ENCODE results near the gene RHOBTB3.
"Not testable (repeated sequence)": the region's sequence is repeated elsewhere in the genome, so short reads cannot be mapped to it uniquely, and the experiment has no call there.

RHOBTB3 gene

GRCh38 chr5:95799191-95799835, 68.2 kb downstream of the RHOBTB3 start:
- DNase-seq (ENCODE audit: low read depth in 3 of 3): no peak

- DNase-seq (ENCODE audit: low read depth in 3 of 3): no peak
These were observed 69.4 kb downstream of the RHOBTB3 start for GRCh38 chr5:95800553-95800952.

GRCh38 chr5:95801532-95801931, 70.4 kb downstream of the RHOBTB3 start:
- no peak for DNase-seq (ENCODE audit: low read depth in 3 of 3)

GRCh38 chr5:95801961-95802360, 70.8 kb downstream of the RHOBTB3 start:
- no peak for DNase-seq (ENCODE audit: low read depth in 3 of 3)

GRCh38 chr5:95803271-95804148, 72.4 kb downstream of the RHOBTB3 start:
- DNase-seq (ENCODE audit: low read depth in 3 of 3): no peak

GRCh38 chr5:95804736-95805539, 73.8 kb downstream of the RHOBTB3 start:
- no peak for DNase-seq (ENCODE audit: low read depth in 3 of 3)

- DNase-seq (ENCODE audit: low read depth in 3 of 3): no peak
These were observed 75.6 kb downstream of the RHOBTB3 start for GRCh38 chr5:95806687-95807086.

GRCh38 chr5:95808013-95808685, 77.0 kb downstream of the RHOBTB3 start:
- no peak for DNase-seq (ENCODE audit: low read depth in 3 of 3)

GRCh38 chr5:95808686-95809413, 77.7 kb downstream of the RHOBTB3 start:
- peak in 2 of 3 experiments; percentile 50 for DNase-seq (ENCODE audit: low read depth in 3 of 3)

- DNase-seq (ENCODE audit: low read depth in 3 of 3): no peak
These were observed 78.4 kb downstream of the RHOBTB3 start for GRCh38 chr5:95809414-95809960.

- no peak for DNase-seq (ENCODE audit: low read depth in 3 of 3)
These were observed 79.4 kb downstream of the RHOBTB3 start for GRCh38 chr5:95810305-95811125.

- DNase-seq (ENCODE audit: low read depth in 3 of 3): not testable (repeated sequence)
These were observed 79.9 kb downstream of the RHOBTB3 start for GRCh38 chr5:95811126-95811423.

- DNase-seq (ENCODE audit: low read depth in 3 of 3): not testable (repeated sequence)
These were observed 80.4 kb downstream of the RHOBTB3 start for GRCh38 chr5:95811461-95812073.

- DNase-seq (ENCODE audit: low read depth in 3 of 3): no peak
These were observed 80.9 kb downstream of the RHOBTB3 start for GRCh38 chr5:95812074-95812471.

- DNase-seq (ENCODE audit: low read depth in 3 of 3): not testable (repeated sequence)
These were observed 81.9 kb downstream of the RHOBTB3 start for GRCh38 chr5:95813035-95813434.

GRCh38 chr5:95815155-95815729, 84.1 kb downstream of the RHOBTB3 start:
- no peak for DNase-seq (ENCODE audit: low read depth in 3 of 3)

- DNase-seq (ENCODE audit: low read depth in 3 of 3): no peak
These were observed 85.2 kb downstream of the RHOBTB3 start for GRCh38 chr5:95816341-95816740.

- no peak for DNase-seq (ENCODE audit: low read depth in 3 of 3)
These were observed 85.6 kb downstream of the RHOBTB3 start for GRCh38 chr5:95816776-95817175.

GRCh38 chr5:95817430-95817829, 86.3 kb downstream of the RHOBTB3 start:
- DNase-seq (ENCODE audit: low read depth in 3 of 3): no peak

Data from stimulated activated CD4-positive, alpha-beta T cell treated with anti-CD3 and anti-CD28 coated beads, TNF-alpha, amount 100 ng/mL, for 4 hours (primary cell).